Measurements from ENCODE around the gene ST6GAL2.

GRCh38 chr2:106843001-106843909, 42.7 kb downstream of the ST6GAL2 start:
- TF ChIP-seq BMI1 (IDR thresholded peaks at IDR 0.05; ENCODE audit: low read length) (no peak), ZNF280B (CRISPR knock-in tag; IDR thresholded peaks at IDR 0.05) (no peak), SPI1 (IDR thresholded peaks at IDR 0.05; ENCODE audit: borderline replicate concordance, low read depth, low read length) (no peak), ZNF311 (CRISPR knock-in tag; IDR thresholded peaks at IDR 0.05) (no peak), EZH2 (IDR thresholded peaks at IDR 0.05; ENCODE audit: borderline replicate concordance, low read depth, low read length) (no peak), NFXL1 (CRISPR knock-in tag; IDR thresholded peaks at IDR 0.05) (no peak), PHF20 (IDR thresholded peaks at IDR 0.05; ENCODE audit: partially characterized antibody) (no peak), JUND (IDR thresholded peaks at IDR 0.05; ENCODE audit: borderline replicate concordance, low read depth, low read length) (no peak), JUND (tag; IDR thresholded peaks at IDR 0.05; ENCODE audit: borderline replicate concordance, low read depth, low read length) (no peak), ELF4 (CRISPR knock-in tag; IDR thresholded peaks at IDR 0.05) (no peak)
- TF ChIP-seq, protein P1, sequence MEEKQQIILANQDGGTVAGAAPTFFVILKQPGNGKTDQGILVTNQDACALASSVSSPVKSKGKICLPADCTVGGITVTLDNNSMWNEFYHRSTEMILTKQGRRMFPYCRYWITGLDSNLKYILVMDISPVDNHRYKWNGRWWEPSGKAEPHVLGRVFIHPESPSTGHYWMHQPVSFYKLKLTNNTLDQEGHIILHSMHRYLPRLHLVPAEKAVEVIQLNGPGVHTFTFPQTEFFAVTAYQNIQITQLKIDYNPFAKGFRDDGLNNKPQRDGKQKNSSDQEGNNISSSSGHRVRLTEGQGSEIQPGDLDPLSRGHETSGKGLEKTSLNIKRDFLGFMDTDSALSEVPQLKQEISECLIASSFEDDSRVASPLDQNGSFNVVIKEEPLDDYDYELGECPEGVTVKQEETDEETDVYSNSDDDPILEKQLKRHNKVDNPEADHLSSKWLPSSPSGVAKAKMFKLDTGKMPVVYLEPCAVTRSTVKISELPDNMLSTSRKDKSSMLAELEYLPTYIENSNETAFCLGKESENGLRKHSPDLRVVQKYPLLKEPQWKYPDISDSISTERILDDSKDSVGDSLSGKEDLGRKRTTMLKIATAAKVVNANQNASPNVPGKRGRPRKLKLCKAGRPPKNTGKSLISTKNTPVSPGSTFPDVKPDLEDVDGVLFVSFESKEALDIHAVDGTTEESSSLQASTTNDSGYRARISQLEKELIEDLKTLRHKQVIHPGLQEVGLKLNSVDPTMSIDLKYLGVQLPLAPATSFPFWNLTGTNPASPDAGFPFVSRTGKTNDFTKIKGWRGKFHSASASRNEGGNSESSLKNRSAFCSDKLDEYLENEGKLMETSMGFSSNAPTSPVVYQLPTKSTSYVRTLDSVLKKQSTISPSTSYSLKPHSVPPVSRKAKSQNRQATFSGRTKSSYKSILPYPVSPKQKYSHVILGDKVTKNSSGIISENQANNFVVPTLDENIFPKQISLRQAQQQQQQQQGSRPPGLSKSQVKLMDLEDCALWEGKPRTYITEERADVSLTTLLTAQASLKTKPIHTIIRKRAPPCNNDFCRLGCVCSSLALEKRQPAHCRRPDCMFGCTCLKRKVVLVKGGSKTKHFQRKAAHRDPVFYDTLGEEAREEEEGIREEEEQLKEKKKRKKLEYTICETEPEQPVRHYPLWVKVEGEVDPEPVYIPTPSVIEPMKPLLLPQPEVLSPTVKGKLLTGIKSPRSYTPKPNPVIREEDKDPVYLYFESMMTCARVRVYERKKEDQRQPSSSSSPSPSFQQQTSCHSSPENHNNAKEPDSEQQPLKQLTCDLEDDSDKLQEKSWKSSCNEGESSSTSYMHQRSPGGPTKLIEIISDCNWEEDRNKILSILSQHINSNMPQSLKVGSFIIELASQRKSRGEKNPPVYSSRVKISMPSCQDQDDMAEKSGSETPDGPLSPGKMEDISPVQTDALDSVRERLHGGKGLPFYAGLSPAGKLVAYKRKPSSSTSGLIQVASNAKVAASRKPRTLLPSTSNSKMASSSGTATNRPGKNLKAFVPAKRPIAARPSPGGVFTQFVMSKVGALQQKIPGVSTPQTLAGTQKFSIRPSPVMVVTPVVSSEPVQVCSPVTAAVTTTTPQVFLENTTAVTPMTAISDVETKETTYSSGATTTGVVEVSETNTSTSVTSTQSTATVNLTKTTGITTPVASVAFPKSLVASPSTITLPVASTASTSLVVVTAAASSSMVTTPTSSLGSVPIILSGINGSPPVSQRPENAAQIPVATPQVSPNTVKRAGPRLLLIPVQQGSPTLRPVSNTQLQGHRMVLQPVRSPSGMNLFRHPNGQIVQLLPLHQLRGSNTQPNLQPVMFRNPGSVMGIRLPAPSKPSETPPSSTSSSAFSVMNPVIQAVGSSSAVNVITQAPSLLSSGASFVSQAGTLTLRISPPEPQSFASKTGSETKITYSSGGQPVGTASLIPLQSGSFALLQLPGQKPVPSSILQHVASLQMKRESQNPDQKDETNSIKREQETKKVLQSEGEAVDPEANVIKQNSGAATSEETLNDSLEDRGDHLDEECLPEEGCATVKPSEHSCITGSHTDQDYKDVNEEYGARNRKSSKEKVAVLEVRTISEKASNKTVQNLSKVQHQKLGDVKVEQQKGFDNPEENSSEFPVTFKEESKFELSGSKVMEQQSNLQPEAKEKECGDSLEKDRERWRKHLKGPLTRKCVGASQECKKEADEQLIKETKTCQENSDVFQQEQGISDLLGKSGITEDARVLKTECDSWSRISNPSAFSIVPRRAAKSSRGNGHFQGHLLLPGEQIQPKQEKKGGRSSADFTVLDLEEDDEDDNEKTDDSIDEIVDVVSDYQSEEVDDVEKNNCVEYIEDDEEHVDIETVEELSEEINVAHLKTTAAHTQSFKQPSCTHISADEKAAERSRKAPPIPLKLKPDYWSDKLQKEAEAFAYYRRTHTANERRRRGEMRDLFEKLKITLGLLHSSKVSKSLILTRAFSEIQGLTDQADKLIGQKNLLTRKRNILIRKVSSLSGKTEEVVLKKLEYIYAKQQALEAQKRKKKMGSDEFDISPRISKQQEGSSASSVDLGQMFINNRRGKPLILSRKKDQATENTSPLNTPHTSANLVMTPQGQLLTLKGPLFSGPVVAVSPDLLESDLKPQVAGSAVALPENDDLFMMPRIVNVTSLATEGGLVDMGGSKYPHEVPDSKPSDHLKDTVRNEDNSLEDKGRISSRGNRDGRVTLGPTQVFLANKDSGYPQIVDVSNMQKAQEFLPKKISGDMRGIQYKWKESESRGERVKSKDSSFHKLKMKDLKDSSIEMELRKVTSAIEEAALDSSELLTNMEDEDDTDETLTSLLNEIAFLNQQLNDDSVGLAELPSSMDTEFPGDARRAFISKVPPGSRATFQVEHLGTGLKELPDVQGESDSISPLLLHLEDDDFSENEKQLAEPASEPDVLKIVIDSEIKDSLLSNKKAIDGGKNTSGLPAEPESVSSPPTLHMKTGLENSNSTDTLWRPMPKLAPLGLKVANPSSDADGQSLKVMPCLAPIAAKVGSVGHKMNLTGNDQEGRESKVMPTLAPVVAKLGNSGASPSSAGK (IDR thresholded peaks at IDR 0.05) = no peak
